Measurements from ENCODE around the gene SHISA4.

DNA sequence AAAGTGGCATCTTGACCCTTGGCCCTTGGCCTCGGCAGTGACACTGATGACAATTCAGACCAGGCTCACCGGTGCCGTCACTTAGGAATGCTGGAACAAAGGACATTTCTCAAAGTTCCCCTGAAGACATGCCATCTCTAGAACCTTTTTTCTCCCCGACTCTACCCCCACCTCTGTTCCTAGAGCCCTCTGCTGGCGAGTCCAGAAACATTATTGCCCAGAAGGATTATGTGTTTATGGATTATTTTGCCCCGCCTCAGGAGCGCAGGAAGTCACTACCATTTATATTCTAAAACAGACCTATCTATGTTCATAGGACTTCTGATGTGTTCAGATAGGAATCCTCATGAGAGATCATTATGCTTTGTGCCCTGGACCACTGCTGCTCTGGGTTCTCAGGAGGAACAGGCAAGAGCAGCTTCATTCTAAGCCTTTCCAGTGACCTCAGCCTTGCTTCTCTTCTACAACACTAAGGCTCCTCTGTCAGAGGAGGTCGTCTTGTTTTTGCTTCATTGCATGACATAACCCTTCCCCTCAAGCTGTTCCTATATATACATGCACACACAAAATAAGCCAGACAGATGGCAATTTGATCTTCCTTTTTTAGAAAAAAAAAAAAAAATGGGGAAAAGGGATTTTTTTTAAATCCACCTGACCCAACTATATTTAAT lies 12.4 kb upstream of the SHISA4 start:
- TF ChIP-seq, protein P1, sequence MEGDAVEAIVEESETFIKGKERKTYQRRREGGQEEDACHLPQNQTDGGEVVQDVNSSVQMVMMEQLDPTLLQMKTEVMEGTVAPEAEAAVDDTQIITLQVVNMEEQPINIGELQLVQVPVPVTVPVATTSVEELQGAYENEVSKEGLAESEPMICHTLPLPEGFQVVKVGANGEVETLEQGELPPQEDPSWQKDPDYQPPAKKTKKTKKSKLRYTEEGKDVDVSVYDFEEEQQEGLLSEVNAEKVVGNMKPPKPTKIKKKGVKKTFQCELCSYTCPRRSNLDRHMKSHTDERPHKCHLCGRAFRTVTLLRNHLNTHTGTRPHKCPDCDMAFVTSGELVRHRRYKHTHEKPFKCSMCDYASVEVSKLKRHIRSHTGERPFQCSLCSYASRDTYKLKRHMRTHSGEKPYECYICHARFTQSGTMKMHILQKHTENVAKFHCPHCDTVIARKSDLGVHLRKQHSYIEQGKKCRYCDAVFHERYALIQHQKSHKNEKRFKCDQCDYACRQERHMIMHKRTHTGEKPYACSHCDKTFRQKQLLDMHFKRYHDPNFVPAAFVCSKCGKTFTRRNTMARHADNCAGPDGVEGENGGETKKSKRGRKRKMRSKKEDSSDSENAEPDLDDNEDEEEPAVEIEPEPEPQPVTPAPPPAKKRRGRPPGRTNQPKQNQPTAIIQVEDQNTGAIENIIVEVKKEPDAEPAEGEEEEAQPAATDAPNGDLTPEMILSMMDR (IDR thresholded peaks at IDR 0.05): peak in 4 of 6 experiments; percentile 16 to 37 (median 26)
- no peak for TF ChIP-seq POLR2A (IDR thresholded peaks at IDR 0.05)
